ENCODE measurements around the gene HTT. TPM values are rescaled to one million over a fixed set of nuclear protein-coding genes. Genes with fewer than 3 reads are reported as not detected.

HTT gene
- total and polyA plus RNA-seq, 10 of the 15 experiments (the other 5 are each of a cell fraction or from before 2014, with no cell fraction given) = 3.3 to 113 (median 43.3) TPM

GRCh38 chr4:3079694-3080123, 5.2 kb downstream of the HTT start (continued):
- TF ChIP-seq RELB (IDR thresholded peaks at IDR 0.05; ENCODE audit: low read depth) (no peak), TBL1XR1 (IDR thresholded peaks at IDR 0.05; ENCODE audit: low read depth, low read length) (no peak), ZNF384 (IDR thresholded peaks at IDR 0.05; ENCODE audit: borderline replicate concordance, low read depth, low read length) (no peak; the same call in 1 of the 2 replicates), SIN3A (IDR thresholded peaks at IDR 0.05; ENCODE audit: low read depth, low read length) (no peak), ZBTB40 (IDR thresholded peaks at IDR 0.05; ENCODE audit: borderline replicate concordance) (no peak), MYC (IDR thresholded peaks at IDR 0.05; ENCODE audit: insufficient read depth, insufficient read length, insufficient replicate concordance, low read length, severe bottlenecking) (no peak), JUNB (IDR thresholded peaks at IDR 0.05) (peak; percentile 22; the same call in 1 of the 2 replicates), STAT1 (conservative IDR thresholded peaks at IDR 0.05) (no peak), FOS (IDR thresholded peaks at IDR 0.05; ENCODE audit: borderline replicate concordance, extremely low read depth, insufficient read length) (no peak), POLR2A (IDR thresholded peaks at IDR 0.05; ENCODE audit: low read depth, low read length) (peak; percentile 43; the same call in 1 of the 2 replicates), SPI1 (IDR thresholded peaks at IDR 0.05; ENCODE audit: borderline replicate concordance, insufficient read depth, low read depth, low read length) (peak; percentile 25; the same call in 1 of the 2 replicates), HDGF (IDR thresholded peaks at IDR 0.05) (no peak), BMI1 (IDR thresholded peaks at IDR 0.05; ENCODE audit: borderline replicate concordance) (no peak), SMAD1 (IDR thresholded peaks at IDR 0.05; ENCODE audit: low read depth, partially characterized antibody) (no peak), POU2F2 (IDR thresholded peaks at IDR 0.05; ENCODE audit: borderline replicate concordance, low read depth, low read length) (peak; percentile 38; the same call in 1 of the 3 replicates), CHD2 (IDR thresholded peaks at IDR 0.05; ENCODE audit: borderline replicate concordance, low read depth, low read length) (no peak), KLF5 (IDR thresholded peaks at IDR 0.05; ENCODE audit: partially characterized antibody) (no peak), RFX5 (IDR thresholded peaks at IDR 0.05; ENCODE audit: low read depth, low read length) (no peak), RB1 (IDR thresholded peaks at IDR 0.05; ENCODE audit: borderline replicate concordance) (no peak), E2F8 (IDR thresholded peaks at IDR 0.05; ENCODE audit: low read depth, partially characterized antibody) (no peak), SRF (IDR thresholded peaks at IDR 0.05; ENCODE audit: low read depth in 2 of 2, low read length in 2 of 2) (no peak), TAF1 (IDR thresholded peaks at IDR 0.05; ENCODE audit: borderline replicate concordance, low read depth, low read length) (peak; percentile 30; the same call in 1 of the 2 replicates), MEF2A (IDR thresholded peaks at IDR 0.05; ENCODE audit: insufficient read depth, low read depth, low read length) (0 out of 2 replicates have a peak, but pooled peaks have one; percentile 55)

Data from GM12878 (cell line).